Measurements from ENCODE around the gene SLC37A3.
A peak's percentile ranks its signal among the peaks of the same experiment; 100 is the strongest.
"Not testable (repeated sequence)": the region's sequence is repeated elsewhere in the genome, so short reads cannot be mapped to it uniquely, and the experiment has no call there.

SLC37A3 gene

DNA sequence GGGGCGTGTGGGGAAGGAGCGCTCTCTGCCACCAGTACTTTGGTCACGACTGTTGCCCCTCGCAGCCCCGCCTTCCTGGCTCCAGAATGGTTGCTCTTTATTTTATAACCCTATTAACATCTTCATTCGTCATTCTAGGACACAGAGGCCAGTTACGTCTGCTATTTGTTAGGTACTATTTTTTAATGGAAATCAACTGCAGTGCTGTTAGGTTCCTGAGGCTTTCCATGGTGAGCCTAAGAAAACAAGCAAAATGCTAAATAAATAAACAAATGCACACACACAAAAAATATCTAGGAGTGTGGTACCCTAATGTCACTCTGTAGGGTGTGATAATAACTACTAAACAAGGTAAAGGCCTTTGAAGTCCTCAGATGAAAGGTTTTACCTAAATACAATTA, 71.1 kb downstream of the SLC37A3 start:
- no peaks in the 10 kb centered on the region for H3K27me3 ChIP-seq (ENCODE audit: control insufficient read depth in 1 of 2, insufficient read depth in 2 of 2, low read length in 2 of 2)
- H3K9ac ChIP-seq (ENCODE audit: low read length in 2 of 2): no peak overlapping the region
- H3K27ac ChIP-seq (ENCODE audit: low read length): no peak overlapping the region
- peaks cover 0 to 2% of the 10 kb centered on the region in 2 donors for H3K36me3 ChIP-seq (ENCODE audit: control insufficient read depth in 2 of 2, insufficient read depth in 2 of 2, low read length in 2 of 2)
- peaks cover 9% of the 10 kb centered on the region for H3K4me1 ChIP-seq (ENCODE audit: control insufficient read depth, insufficient read depth, low read length)
- H3K4me3 ChIP-seq (ENCODE audit: low read length in 2 of 2): no peak overlapping the region
- H3K9me3 ChIP-seq (ENCODE audit: control insufficient read depth in 2 of 2, low read length in 2 of 2): no peaks in the 10 kb centered on the region

DNA sequence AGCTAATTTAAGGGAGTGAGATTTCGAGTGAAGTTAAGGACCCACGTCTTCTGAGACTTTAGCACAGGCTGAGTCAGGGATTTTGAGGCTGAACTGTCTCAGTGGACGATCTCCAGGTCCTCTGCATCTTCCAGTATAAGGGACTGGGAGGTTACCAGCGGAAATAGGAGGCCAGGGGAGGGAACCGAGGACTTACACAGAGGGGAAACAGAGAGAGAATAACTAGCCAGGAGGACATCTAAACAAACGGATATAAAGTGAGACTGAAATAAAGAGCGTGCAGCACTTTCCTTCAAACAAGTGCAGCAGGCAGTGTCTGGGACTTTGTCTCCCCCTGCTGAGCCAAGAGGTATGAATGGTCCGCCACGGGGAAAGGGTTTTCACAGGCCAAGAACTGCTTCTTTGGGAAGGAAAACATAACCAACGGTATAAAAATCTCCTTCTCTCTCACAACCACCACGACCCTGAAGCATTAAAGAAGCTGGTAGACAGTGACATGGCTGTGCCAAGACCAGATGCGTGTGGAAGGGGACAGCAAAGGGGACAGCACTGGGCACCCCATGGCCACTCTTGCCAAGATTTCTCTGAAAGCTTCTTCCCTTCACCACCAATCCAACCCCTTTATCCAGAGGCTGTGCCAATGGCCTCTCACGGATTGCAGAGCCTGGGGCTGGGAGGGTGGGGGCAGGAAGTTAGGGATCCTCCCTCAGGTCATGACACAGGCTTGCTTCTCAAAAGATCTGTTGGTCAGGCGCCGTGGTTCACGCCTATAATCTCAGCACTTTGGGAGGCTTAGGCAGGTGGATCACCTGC, 72.0 kb downstream of the SLC37A3 start:
- Histone ChIP-seq H3K9me3 (ENCODE audit: control insufficient read depth in 2 of 2, low read length in 2 of 2) (no peaks in the 10 kb centered on the region), H3K27ac (ENCODE audit: low read length) (peak overlapping the region; percentile 37), H3K4me1 (ENCODE audit: control insufficient read depth, insufficient read depth, low read length) (peaks cover 9% of the 10 kb centered on the region), H3K4me3 (ENCODE audit: low read length in 2 of 2) (peak overlapping the region in 1 of 2 donors; percentile 66), H3K27me3 (ENCODE audit: control insufficient read depth in 1 of 2, insufficient read depth in 2 of 2, low read length in 2 of 2) (no peaks in the 10 kb centered on the region), H3K9ac (ENCODE audit: low read length in 2 of 2) (peak overlapping the region in 1 of 2 donors; percentile 62), H3K36me3 (ENCODE audit: control insufficient read depth in 2 of 2, insufficient read depth in 2 of 2, low read length in 2 of 2) (no peaks in the 10 kb centered on the region)

DNA sequence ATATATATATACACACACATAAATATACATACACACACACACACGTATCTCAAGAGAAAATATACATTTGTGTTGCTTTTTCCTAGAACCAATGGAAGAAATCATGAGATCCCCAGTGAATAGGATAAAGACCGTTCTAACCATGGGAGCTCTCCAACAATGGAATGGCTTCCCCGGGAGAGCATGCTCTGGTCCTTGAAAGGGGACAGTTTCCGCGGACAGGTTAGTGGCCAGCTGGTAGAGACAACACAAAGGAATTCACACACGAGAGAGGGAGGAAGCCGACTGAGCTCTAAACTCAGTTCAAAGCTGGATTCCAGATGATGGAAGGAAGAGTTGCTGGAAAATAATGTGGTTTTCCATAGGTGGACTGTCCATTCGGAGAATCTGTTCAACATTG, 72.7 kb downstream of the SLC37A3 start:
- Histone ChIP-seq H3K36me3 (ENCODE audit: control insufficient read depth in 2 of 2, insufficient read depth in 2 of 2, low read length in 2 of 2) (no peaks in the 10 kb centered on the region), H3K4me3 (ENCODE audit: low read length in 2 of 2) (no peak overlapping the region), H3K4me1 (ENCODE audit: control insufficient read depth, insufficient read depth, low read length) (peaks cover 9% of the 10 kb centered on the region), H3K9me3 (ENCODE audit: control insufficient read depth in 2 of 2, low read length in 2 of 2) (no peaks in the 10 kb centered on the region), H3K9ac (ENCODE audit: low read length in 2 of 2) (peak overlapping the region in 1 of 2 donors; percentile 42), H3K27ac (ENCODE audit: low read length) (no peak overlapping the region), H3K27me3 (ENCODE audit: control insufficient read depth in 1 of 2, insufficient read depth in 2 of 2, low read length in 2 of 2) (no peaks in the 10 kb centered on the region)

DNA sequence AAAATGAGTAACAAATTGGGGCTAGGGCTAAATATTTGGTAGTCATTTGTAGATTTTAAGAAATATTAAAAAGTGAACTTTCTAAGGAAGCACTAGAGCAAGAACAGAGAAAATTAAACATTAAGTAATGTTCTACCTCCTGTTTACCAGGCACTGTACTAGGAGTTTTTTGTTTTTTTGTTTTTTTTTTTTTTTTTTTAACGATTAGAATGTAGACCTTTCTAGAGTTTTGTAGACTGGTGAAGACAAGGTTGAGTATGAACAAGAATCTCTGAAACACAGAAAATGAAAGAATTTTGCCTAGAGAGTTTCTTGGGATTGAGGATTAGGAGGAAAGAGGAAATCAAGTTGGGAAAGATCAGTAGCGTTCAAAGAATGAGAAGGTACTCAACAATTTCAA, 73.6 kb downstream of the SLC37A3 start:
- Histone ChIP-seq H3K27ac (ENCODE audit: low read length) (no peak overlapping the region), H3K9me3 (ENCODE audit: control insufficient read depth in 2 of 2, low read length in 2 of 2) (no peaks in the 10 kb centered on the region), H3K36me3 (ENCODE audit: control insufficient read depth in 2 of 2, insufficient read depth in 2 of 2, low read length in 2 of 2) (no peaks in the 10 kb centered on the region), H3K4me3 (ENCODE audit: low read length in 2 of 2) (no peak overlapping the region), H3K9ac (ENCODE audit: low read length in 2 of 2) (no peak overlapping the region), H3K27me3 (ENCODE audit: control insufficient read depth in 1 of 2, insufficient read depth in 2 of 2, low read length in 2 of 2) (no peaks in the 10 kb centered on the region), H3K4me1 (ENCODE audit: control insufficient read depth, insufficient read depth, low read length) (peaks cover 9% of the 10 kb centered on the region)

DNA sequence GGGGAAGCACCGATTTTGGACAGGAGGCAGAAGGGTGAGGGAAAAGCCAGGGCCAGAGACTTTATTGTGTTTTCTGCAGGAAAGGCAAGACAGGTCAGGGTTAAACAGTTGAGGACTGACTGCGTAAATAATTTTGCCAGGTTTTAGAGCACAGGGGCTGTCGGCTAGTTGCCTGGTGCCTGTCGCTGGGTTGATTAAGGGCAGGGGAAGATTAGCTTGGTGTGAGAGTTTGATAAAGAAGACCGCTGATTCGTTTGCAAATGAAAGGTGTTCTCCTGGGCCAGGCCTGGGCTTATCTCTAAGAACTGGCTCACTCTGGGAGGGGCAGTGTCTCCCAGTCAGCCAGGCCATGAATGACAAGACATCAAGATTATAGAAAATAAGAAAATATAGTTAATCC, 75.6 kb downstream of the SLC37A3 start:
- H3K9me3 ChIP-seq (ENCODE audit: control insufficient read depth in 2 of 2, low read length in 2 of 2): no peaks in the 10 kb centered on the region
- H3K9ac ChIP-seq (ENCODE audit: low read length in 2 of 2): no peak overlapping the region
- H3K36me3 ChIP-seq (ENCODE audit: control insufficient read depth in 2 of 2, insufficient read depth in 2 of 2, low read length in 2 of 2): no peaks in the 10 kb centered on the region
- no peak overlapping the region for H3K4me3 ChIP-seq (ENCODE audit: low read length in 2 of 2)
- no peak overlapping the region for H3K27ac ChIP-seq (ENCODE audit: low read length)
- H3K27me3 ChIP-seq (ENCODE audit: control insufficient read depth in 1 of 2, insufficient read depth in 2 of 2, low read length in 2 of 2): no peaks in the 10 kb centered on the region
- peaks cover 9% of the 10 kb centered on the region for H3K4me1 ChIP-seq (ENCODE audit: control insufficient read depth, insufficient read depth, low read length)

DNA sequence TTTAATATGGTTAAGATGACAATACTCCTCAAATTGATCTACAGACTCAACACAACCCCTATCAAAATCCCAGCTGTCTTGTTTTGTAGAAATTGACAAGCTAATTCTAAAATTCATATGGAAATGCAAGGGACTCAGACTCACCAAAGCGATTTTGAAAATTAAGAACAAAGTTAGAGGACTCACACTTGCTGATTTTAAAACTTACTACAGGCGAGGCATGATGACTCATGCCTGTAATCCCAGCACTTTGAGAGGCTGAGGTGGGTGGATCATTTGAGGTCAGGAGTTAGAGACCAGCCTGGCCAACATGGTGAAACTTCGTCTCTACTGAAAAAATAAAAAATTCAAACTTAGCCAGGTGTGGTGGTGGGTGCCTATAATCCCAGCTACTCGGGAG, 78.3 kb downstream of the SLC37A3 start:
- H3K36me3 ChIP-seq (ENCODE audit: control insufficient read depth in 2 of 2, insufficient read depth in 2 of 2, low read length in 2 of 2); H3K9ac ChIP-seq (ENCODE audit: low read length in 2 of 2); H3K9me3 ChIP-seq (ENCODE audit: control insufficient read depth in 2 of 2, low read length in 2 of 2); H3K27me3 ChIP-seq (ENCODE audit: control insufficient read depth in 1 of 2, insufficient read depth in 2 of 2, low read length in 2 of 2); H3K4me3 ChIP-seq (ENCODE audit: low read length in 2 of 2); H3K27ac ChIP-seq (ENCODE audit: low read length): not testable (repeated sequence)
- H3K4me1 ChIP-seq (ENCODE audit: control insufficient read depth, insufficient read depth, low read length): peaks cover 21% of the 10 kb centered on the region

DNA sequence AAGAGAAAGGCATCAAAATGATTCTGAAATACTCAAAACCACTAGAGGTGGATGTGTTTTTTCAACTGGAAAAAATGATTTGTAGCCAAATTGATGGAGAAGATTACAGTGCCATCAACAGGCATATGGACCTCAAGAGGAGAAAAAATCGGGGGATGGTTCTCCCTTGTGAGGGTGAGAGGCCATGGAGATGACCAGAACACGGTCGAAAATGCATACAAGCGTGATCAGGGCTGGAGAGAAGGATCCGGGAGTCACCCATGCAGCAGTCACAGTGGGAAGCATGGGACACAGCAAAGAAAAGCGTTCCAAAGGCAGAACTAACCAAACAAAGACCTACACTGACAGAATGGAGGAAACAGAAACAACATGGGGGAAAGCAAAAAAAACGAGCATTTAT, 80.3 kb downstream of the SLC37A3 start:
- Histone ChIP-seq H3K27ac (ENCODE audit: low read length) (no peak overlapping the region), H3K9ac (ENCODE audit: low read length in 2 of 2) (no peak overlapping the region), H3K27me3 (ENCODE audit: control insufficient read depth in 1 of 2, insufficient read depth in 2 of 2, low read length in 2 of 2) (no peaks in the 10 kb centered on the region), H3K9me3 (ENCODE audit: control insufficient read depth in 2 of 2, low read length in 2 of 2) (no peaks in the 10 kb centered on the region), H3K4me1 (ENCODE audit: control insufficient read depth, insufficient read depth, low read length) (peaks cover 29% of the 10 kb centered on the region), H3K4me3 (ENCODE audit: low read length in 2 of 2) (no peak overlapping the region), H3K36me3 (ENCODE audit: control insufficient read depth in 2 of 2, insufficient read depth in 2 of 2, low read length in 2 of 2) (no peaks in the 10 kb centered on the region)

DNA sequence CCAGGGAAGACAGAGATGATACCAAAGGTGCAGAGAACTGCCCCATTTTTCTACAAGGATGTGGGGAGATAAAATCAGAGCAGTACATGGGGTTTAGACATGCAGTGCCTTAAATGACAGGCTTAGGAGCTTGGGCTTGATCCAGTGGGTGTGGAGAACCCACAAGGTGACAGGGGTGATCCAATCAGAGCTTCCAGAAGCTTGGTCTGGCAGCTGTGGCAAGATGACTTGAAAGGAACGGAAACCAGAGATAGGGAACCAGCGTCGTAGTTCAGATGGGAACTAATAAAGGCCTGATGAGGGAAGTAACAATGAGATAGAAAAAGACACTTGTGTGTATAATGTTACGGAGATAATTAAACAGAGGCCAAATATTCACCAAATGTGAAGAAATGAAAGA, 80.7 kb downstream of the SLC37A3 start:
- H3K9me3 ChIP-seq (ENCODE audit: control insufficient read depth in 2 of 2, low read length in 2 of 2): no peaks in the 10 kb centered on the region
- H3K4me1 ChIP-seq (ENCODE audit: control insufficient read depth, insufficient read depth, low read length): peaks cover 29% of the 10 kb centered on the region
- H3K4me3 ChIP-seq (ENCODE audit: low read length in 2 of 2): no peak overlapping the region
- no peaks in the 10 kb centered on the region for H3K36me3 ChIP-seq (ENCODE audit: control insufficient read depth in 2 of 2, insufficient read depth in 2 of 2, low read length in 2 of 2)
- H3K27me3 ChIP-seq (ENCODE audit: control insufficient read depth in 1 of 2, insufficient read depth in 2 of 2, low read length in 2 of 2): no peaks in the 10 kb centered on the region
- no peak overlapping the region for H3K9ac ChIP-seq (ENCODE audit: low read length in 2 of 2)
- no peak overlapping the region for H3K27ac ChIP-seq (ENCODE audit: low read length)

DNA sequence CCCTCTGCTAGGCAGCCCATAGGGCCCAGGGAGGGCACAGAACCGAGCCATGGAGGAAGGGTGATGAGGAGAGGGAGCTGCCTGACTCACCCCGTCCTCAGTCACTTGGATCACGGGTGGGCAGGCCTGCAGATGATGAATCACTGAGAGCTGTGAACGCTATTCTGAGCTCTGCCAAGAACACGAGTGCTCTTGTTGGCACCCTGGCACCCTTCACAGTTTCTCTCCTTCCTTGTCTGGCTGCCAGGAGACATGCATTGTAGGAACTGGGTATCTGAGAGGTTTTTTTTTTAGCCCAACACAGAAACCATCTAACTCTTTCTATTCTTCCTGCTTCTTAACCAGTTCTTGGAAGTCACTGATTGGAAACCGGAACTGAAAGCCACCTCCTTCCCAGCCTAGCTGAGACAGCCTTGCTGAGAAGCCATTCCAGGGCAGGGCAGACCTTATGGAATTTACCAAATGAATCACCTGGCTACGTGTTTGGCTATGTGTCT, 82.1 kb downstream of the SLC37A3 start:
- H3K27me3 ChIP-seq (ENCODE audit: control insufficient read depth in 1 of 2, insufficient read depth in 2 of 2, low read length in 2 of 2): no peaks in the 10 kb centered on the region
- peak overlapping the region; percentile 8 to 73 for H3K9ac ChIP-seq (ENCODE audit: low read length in 2 of 2)
- peak overlapping the region; percentile 90 for H3K27ac ChIP-seq (ENCODE audit: low read length)
- no peaks in the 10 kb centered on the region for H3K36me3 ChIP-seq (ENCODE audit: control insufficient read depth in 2 of 2, insufficient read depth in 2 of 2, low read length in 2 of 2)
- peaks cover 29% of the 10 kb centered on the region for H3K4me1 ChIP-seq (ENCODE audit: control insufficient read depth, insufficient read depth, low read length)
- H3K4me3 ChIP-seq (ENCODE audit: low read length in 2 of 2): peak overlapping the region; percentile 42 to 71
- H3K9me3 ChIP-seq (ENCODE audit: control insufficient read depth in 2 of 2, low read length in 2 of 2): no peaks in the 10 kb centered on the region

DNA sequence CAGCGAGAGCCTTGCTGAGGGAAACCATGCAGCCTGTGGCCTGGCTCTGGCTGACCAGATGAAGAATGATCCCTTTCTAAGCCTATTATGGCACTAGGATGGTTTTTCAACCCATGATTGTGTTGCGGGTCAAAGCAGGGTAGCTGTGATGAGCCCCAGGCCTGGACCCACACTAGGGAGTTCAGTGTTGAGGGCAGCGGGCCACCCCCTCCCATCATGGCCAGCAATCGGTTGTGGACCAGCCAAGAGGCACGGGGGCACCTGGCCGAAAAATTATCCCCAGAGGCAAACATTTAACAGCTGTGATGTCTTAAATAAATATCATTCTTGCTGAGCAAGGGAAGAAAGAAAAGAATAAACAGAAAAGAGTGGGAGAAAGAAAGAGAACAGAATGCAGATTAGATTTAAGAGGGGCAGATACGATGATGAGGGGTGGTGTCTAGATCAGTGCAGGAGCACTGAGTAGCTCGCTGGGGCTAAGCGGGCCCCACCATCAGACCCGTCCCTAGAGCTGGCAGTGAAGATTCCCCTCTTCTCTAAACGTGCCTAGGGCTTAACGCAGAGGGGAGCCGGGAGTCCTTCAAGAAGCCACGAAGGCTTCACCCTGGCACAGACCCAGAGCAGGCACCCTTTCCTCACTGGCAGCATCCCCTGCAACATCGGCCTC, 82.7 kb downstream of the SLC37A3 start:
- H3K9ac ChIP-seq (ENCODE audit: low read length in 2 of 2): peak overlapping the region; percentile 8 to 73
- H3K27ac ChIP-seq (ENCODE audit: low read length): peak overlapping the region; percentile 90

More for the DNA sequence above, 82.7 kb downstream of the SLC37A3 start:
- peaks cover 29% of the 10 kb centered on the region for H3K4me1 ChIP-seq (ENCODE audit: control insufficient read depth, insufficient read depth, low read length)
- H3K9me3 ChIP-seq (ENCODE audit: control insufficient read depth in 2 of 2, low read length in 2 of 2): no peaks in the 10 kb centered on the region
- no peaks in the 10 kb centered on the region for H3K27me3 ChIP-seq (ENCODE audit: control insufficient read depth in 1 of 2, insufficient read depth in 2 of 2, low read length in 2 of 2)
- peak overlapping the region; percentile 42 to 71 for H3K4me3 ChIP-seq (ENCODE audit: low read length in 2 of 2)
- H3K36me3 ChIP-seq (ENCODE audit: control insufficient read depth in 2 of 2, insufficient read depth in 2 of 2, low read length in 2 of 2): no peaks in the 10 kb centered on the region

All from stomach smooth muscle (tissue), 2 donors.